Activated CD8-positive, alpha-beta memory T cell treated with anti-CD3 and anti-CD28 coated beads for 1 hour (primary cell): ENCODE measurements around the gene LIM2.

ENCODE experiments used
- DNase-seq, 2 donors: peaks; one replicate each; pipeline ENCODE4 v3.0.0-alpha.2; 2020; ENCODE audit warnings: low read depth in 1 of 2; ENCODE audit errors: extremely low read depth in 1 of 2

LIM2 gene

GRCh38 chr19:51341066-51341465, 46.7 kb downstream of the LIM2 start:
- DNase-seq, result no peak

- peak; percentile 65 to 84 for DNase-seq
Measured at GRCh38 chr19:51339687-51340656, 47.8 kb downstream of the LIM2 start.

DNA sequence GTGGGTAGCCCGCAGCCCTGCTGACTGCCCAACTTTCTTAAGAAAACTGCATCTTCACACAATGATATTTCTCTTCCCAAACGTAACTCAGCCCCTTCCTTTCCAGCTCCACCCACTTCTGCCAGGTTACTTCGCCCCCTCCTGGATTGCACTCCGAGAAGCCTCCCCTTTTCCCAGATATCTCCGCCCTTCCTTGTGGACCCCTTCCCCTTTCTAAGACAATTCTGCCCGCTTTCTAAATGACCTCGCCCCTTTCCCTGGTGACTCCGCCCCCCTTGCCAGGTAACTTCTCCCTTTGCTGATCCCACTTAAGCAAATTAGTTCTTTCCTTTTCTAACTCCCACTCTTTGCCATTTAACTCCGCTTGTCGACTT, 48.5 kb downstream of the LIM2 start:
- DNase-seq, result no peak

DNA sequence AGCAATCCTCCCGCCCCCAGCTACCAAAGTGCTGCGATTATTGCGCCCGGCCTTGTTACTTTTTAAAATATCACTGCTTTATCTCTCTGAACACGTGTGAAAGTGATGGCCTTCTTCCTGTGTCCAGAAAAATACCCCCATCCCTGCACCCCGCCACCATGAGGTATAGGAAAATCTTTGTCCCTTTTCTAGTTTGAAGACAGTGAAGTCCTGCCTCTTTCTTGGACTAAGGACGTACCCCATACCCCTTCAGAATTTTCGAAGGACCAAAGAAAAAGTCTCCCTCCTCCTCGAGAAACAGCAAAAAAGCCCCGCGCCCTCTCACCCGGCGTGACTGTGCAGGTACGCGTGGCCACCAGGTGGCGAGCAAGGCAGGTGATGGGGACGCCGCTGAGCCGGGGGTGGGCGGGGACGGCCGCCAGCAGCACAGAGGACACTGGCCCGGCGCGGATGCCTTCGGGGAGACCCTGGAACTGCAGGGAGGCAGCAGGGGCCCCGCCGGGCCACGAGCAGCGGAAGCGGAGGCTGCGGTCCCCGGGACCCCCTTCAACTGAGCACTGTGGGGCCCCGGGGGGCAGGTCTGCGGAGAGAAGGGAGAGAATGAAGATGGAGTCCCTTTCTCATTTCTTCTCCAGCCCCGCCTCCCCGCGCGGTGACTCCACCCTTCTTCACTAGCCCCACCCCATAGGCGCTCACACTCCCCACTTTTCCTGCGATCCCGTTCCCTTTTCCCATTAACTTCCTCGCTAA, 49.0 kb downstream of the LIM2 start:
- DNase-seq, result peak; percentile 55 to 77

GRCh38 chr19:51337861-51338562, 49.8 kb downstream of the LIM2 start:
- no peak for DNase-seq

- no peak for DNase-seq
Measured at GRCh38 chr19:51337141-51337860, 50.5 kb downstream of the LIM2 start.

DNA sequence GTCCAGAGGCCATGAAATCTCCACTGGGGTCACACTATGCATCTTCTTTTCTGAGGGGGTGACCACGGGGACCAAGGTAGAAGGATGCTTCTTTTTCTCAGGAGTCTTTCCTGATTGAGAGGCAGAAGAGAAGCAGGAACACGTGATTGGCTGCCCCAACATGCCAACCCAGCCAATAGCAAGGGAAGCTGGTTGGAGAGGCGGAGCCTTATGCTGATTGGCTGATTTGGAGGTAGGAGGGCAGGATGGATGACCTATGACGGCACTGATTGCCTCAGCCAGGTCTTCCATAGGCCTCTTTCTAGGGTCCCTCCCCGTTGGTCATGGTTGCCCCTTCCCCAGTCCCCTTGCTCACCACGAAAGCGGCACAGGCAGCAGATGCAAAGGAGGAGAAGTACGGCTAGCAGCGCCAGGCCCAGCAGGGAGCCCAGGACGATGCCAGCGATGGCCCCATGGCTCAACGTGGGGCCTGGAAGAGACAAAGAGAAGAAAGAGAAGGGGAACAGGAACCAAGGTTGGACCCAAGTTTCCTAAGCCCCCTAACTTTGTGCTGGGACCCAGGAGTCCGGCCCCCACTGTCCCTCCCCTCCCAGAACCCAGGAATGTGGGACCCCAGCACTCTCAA, 53.8 kb downstream of the LIM2 start:
- no peak for DNase-seq

DNA sequence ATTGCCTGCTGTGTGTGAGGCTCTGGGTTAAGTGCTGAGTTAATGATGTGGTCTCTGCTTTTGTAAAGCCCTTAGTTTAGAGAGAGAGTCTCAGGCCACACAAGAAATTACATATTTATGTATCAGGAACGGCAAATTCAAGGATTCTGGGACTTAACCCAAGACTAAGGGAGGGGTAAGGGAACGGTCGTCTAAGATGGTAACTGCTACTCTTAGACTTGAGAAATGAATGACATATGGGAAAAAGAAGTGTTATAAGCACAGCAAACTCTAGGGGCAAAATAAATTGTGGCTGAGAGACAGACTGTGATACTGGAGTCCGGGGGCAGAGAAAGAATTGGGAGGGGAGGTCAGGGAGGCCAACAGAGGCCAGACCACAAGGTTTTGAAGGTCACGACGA, 56.1 kb downstream of the LIM2 start:
- DNase-seq, result no peak

DNA sequence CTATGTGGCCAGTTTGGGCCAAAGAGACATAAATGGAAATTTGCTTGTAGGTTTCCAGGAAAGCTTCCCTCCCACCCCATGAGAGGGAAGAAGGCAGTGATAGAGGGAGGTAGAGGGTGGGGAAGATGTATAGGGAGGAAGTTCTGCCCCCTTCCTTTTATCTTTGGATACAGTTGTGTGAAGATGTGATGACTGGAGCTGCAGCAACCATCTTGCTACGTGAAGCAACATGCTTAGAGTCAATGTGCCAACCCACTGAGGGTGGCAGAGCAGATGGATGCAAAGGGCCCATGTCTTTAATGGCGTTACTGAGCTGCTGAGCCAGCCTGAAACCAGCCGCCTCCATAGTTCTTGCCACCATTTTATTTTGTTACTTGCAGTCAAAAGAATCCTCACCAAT, 56.6 kb downstream of the LIM2 start:
- no peak for DNase-seq

- DNase-seq, result no peak
Measured at GRCh38 chr19:51330366-51330765, 57.4 kb downstream of the LIM2 start.
